Measurements from ENCODE around the gene SHB. TPM values are rescaled to one million over a fixed set of nuclear protein-coding genes. Genes with fewer than 3 reads are reported as not detected.

SHB gene
- total and polyA plus RNA-seq, 2 donors (not counting 1 experiment from before 2014, with no cell fraction given), result 9.9 to 13.9 TPM

- no peaks in the 10 kb centered on the region for H3K79me2 ChIP-seq (ENCODE audit: control insufficient read depth, insufficient read depth, low read length)
- no peaks in the 10 kb centered on the region for H3K27me3 ChIP-seq (ENCODE audit: control insufficient read depth, insufficient read depth, low read length)
- H3K4me3 ChIP-seq (replicated peaks in 1 of 4; ENCODE audit: control extremely low read depth in 1 of 4, insufficient read depth in 1 of 4, low read depth in 3 of 4, low read length in 4 of 4), result no peak overlapping the region
- H2AFZ ChIP-seq (ENCODE audit: low read length), result no peak overlapping the region
- H3K4me1 ChIP-seq (ENCODE audit: control insufficient read depth, extremely low read depth, insufficient read depth, low read length), result no peaks in the 10 kb centered on the region
- H4K20me1 ChIP-seq (ENCODE audit: control insufficient read depth, extremely low read depth, insufficient read depth, low read length), result no peaks in the 10 kb centered on the region
- no peak overlapping the region for H3K27ac ChIP-seq (ENCODE audit: insufficient read depth, low read length)
- H3K9ac ChIP-seq (ENCODE audit: insufficient read depth, low read length), result no peak overlapping the region
- TF ChIP-seq EZH2 (IDR thresholded peaks at IDR 0.05; ENCODE audit: low read length, missing control alignments), result no peak
- TF ChIP-seq, protein P1, sequence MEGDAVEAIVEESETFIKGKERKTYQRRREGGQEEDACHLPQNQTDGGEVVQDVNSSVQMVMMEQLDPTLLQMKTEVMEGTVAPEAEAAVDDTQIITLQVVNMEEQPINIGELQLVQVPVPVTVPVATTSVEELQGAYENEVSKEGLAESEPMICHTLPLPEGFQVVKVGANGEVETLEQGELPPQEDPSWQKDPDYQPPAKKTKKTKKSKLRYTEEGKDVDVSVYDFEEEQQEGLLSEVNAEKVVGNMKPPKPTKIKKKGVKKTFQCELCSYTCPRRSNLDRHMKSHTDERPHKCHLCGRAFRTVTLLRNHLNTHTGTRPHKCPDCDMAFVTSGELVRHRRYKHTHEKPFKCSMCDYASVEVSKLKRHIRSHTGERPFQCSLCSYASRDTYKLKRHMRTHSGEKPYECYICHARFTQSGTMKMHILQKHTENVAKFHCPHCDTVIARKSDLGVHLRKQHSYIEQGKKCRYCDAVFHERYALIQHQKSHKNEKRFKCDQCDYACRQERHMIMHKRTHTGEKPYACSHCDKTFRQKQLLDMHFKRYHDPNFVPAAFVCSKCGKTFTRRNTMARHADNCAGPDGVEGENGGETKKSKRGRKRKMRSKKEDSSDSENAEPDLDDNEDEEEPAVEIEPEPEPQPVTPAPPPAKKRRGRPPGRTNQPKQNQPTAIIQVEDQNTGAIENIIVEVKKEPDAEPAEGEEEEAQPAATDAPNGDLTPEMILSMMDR (conservative IDR thresholded peaks at IDR 0.05 in 1 of 2, IDR thresholded peaks at IDR 0.05 in 1 of 2; ENCODE audit: low read depth in 1 of 2, low read length in 2 of 2), result no peak
- no peak overlapping the region for H3K4me2 ChIP-seq (ENCODE audit: extremely low read depth, insufficient read depth, low read length)
- H3K9me3 ChIP-seq (ENCODE audit: control insufficient read depth, insufficient read depth, low read depth, low read length), result no peaks in the 10 kb centered on the region
- H3K36me3 ChIP-seq (ENCODE audit: control insufficient read depth, insufficient read depth, low read length), result no peaks in the 10 kb centered on the region
- DNase-seq (ENCODE audit: low read depth in 2 of 2), result no peak
Measured at GRCh38 chr9:38092656-38093055, 23.6 kb upstream of the SHB start.

- Histone ChIP-seq H4K20me1 (ENCODE audit: control insufficient read depth, extremely low read depth, insufficient read depth, low read length) (no peaks in the 10 kb centered on the region), H3K9ac (ENCODE audit: insufficient read depth, low read length) (no peak overlapping the region), H3K36me3 (ENCODE audit: control insufficient read depth, insufficient read depth, low read length) (no peaks in the 10 kb centered on the region), H3K4me2 (ENCODE audit: extremely low read depth, insufficient read depth, low read length) (no peak overlapping the region), H3K4me1 (ENCODE audit: control insufficient read depth, extremely low read depth, insufficient read depth, low read length) (no peaks in the 10 kb centered on the region), H2AFZ (ENCODE audit: low read length) (no peak overlapping the region), H3K27ac (ENCODE audit: insufficient read depth, low read length) (no peak overlapping the region), H3K4me3 (replicated peaks in 1 of 4; ENCODE audit: control extremely low read depth in 1 of 4, insufficient read depth in 1 of 4, low read depth in 3 of 4, low read length in 4 of 4) (no peak overlapping the region), H3K79me2 (ENCODE audit: control insufficient read depth, insufficient read depth, low read length) (no peaks in the 10 kb centered on the region), H3K27me3 (ENCODE audit: control insufficient read depth, insufficient read depth, low read length) (no peaks in the 10 kb centered on the region), H3K9me3 (ENCODE audit: control insufficient read depth, insufficient read depth, low read depth, low read length) (no peaks in the 10 kb centered on the region)
- DNase-seq (ENCODE audit: low read depth in 2 of 2), result no peak
- TF ChIP-seq EZH2 (IDR thresholded peaks at IDR 0.05; ENCODE audit: low read length, missing control alignments), result no peak
- TF ChIP-seq, protein P1 (conservative IDR thresholded peaks at IDR 0.05 in 1 of 2, IDR thresholded peaks at IDR 0.05 in 1 of 2; ENCODE audit: low read depth in 1 of 2, low read length in 2 of 2), result no peak
Measured at GRCh38 chr9:38092200-38092524, 23.1 kb upstream of the SHB start.

DNA sequence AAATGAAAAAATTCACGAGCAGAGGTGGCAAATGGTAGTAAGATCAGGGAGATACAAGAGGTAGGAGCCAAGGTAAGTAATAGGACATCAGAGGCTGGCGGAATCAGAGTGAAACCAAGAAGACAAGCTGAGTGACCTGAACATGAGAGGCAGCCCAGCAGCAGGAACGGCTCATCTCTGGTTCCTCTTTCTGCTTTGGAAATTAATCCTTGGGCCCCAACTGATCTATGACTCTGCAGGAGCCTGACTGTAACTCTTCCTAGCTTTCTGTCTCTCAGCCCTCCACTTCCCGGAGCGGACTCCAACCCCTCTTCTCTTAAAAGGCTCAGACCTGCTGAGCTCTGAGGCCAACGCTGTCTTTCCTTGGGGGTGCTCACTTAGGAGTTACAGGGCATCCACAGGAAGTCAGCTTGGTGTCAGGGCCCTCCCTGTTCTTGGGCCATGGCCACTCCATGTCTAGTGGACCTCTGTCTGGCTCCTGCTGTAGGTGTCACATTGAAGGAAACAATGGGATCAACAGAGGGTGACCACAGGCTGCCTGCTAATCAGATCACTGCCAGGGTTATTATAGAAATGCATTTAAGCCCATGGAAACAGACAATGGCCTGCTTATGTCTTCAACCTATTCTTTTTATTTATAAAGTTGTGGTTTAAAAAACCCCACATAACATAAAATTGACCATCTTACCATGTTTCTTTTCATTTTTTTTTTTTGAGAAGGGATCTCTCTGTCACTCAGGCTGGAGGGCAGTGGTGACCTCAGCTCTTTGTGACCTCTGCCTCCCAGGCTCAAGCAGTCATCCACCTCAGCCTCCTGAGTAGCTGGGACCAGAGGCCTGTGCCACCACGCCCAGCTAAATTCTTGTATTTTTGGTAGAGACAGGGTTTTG is 22.5 kb upstream of the SHB start:
- H2AFZ ChIP-seq (ENCODE audit: low read length), result no peak overlapping the region
- no peak overlapping the region for H3K4me2 ChIP-seq (ENCODE audit: extremely low read depth, insufficient read depth, low read length)
- TF ChIP-seq, protein P1 (conservative IDR thresholded peaks at IDR 0.05 in 1 of 2, IDR thresholded peaks at IDR 0.05 in 1 of 2; ENCODE audit: low read depth in 1 of 2, low read length in 2 of 2), result no peak
- TF ChIP-seq EZH2 (IDR thresholded peaks at IDR 0.05; ENCODE audit: low read length, missing control alignments), result no peak
- H3K27ac ChIP-seq (ENCODE audit: insufficient read depth, low read length), result no peak overlapping the region
- H3K36me3 ChIP-seq (ENCODE audit: control insufficient read depth, insufficient read depth, low read length), result no peaks in the 10 kb centered on the region
- no peaks in the 10 kb centered on the region for H3K9me3 ChIP-seq (ENCODE audit: control insufficient read depth, insufficient read depth, low read depth, low read length)
- no peaks in the 10 kb centered on the region for H3K27me3 ChIP-seq (ENCODE audit: control insufficient read depth, insufficient read depth, low read length)
- no peak overlapping the region for H3K4me3 ChIP-seq (replicated peaks in 1 of 4; ENCODE audit: control extremely low read depth in 1 of 4, insufficient read depth in 1 of 4, low read depth in 3 of 4, low read length in 4 of 4)
- no peaks in the 10 kb centered on the region for H4K20me1 ChIP-seq (ENCODE audit: control insufficient read depth, extremely low read depth, insufficient read depth, low read length)
- H3K79me2 ChIP-seq (ENCODE audit: control insufficient read depth, insufficient read depth, low read length), result no peaks in the 10 kb centered on the region
- H3K4me1 ChIP-seq (ENCODE audit: control insufficient read depth, extremely low read depth, insufficient read depth, low read length), result no peaks in the 10 kb centered on the region
- DNase-seq (ENCODE audit: low read depth in 2 of 2), result no peak
- no peak overlapping the region for H3K9ac ChIP-seq (ENCODE audit: insufficient read depth, low read length)
